Measurements from ENCODE around the gene MELTF. TPM values are rescaled to one million over a fixed set of nuclear protein-coding genes. Genes with fewer than 3 reads are reported as not detected.

Gene MELTF
- total RNA-seq, 2 donors from 2014 or later: 3.1 to 6.7 TPM

GRCh38 chr3:196967412-196968232, 62.0 kb downstream of the MELTF start:
- Histone ChIP-seq H3K36me3 (no peaks in the 10 kb centered on the region), H3K27me3 (no peaks in the 10 kb centered on the region), H3K27ac (no peak overlapping the region), H3K4me3 (peak overlapping the region; percentile 62 to 87), H3K4me1 (peaks cover 0 to 14% of the 10 kb centered on the region in 2 donors), H3K9me3 (no peaks in the 10 kb centered on the region)
- no peak for DNase-seq (ENCODE audit: low spot score)
- TF ChIP-seq CTCF (IDR thresholded peaks at IDR 0.05): no peak

GRCh38 chr3:196966526-196967401, 62.9 kb downstream of the MELTF start:
- TF ChIP-seq CTCF (IDR thresholded peaks at IDR 0.05): no peak

GRCh38 chr3:196965804-196966173, 63.8 kb downstream of the MELTF start:
- no peaks in the 10 kb centered on the region for H3K27me3 ChIP-seq

More at GRCh38 chr3:196966526-196967401, 62.9 kb downstream of the MELTF start:
- Histone ChIP-seq H3K27me3 (no peaks in the 10 kb centered on the region), H3K4me1 (peaks cover 0 to 14% of the 10 kb centered on the region in 2 donors), H3K27ac (no peak overlapping the region), H3K4me3 (no peak overlapping the region), H3K36me3 (no peaks in the 10 kb centered on the region), H3K9me3 (no peaks in the 10 kb centered on the region)
- no peak for DNase-seq (ENCODE audit: low spot score)

GRCh38 chr3:196965112-196965803, 64.4 kb downstream of the MELTF start:
- Histone ChIP-seq H3K4me3 (no peak overlapping the region), H3K36me3 (no peaks in the 10 kb centered on the region), H3K4me1 (peaks cover 0 to 14% of the 10 kb centered on the region in 2 donors), H3K27me3 (no peaks in the 10 kb centered on the region), H3K27ac (no peak overlapping the region), H3K9me3 (no peaks in the 10 kb centered on the region)
- TF ChIP-seq CTCF (IDR thresholded peaks at IDR 0.05): no peak
- DNase-seq (ENCODE audit: low spot score): no peak

More at GRCh38 chr3:196965804-196966173, 63.8 kb downstream of the MELTF start:
- DNase-seq (ENCODE audit: low spot score): no peak
- no peak for TF ChIP-seq CTCF (IDR thresholded peaks at IDR 0.05)
- no peaks in the 10 kb centered on the region for H3K9me3 ChIP-seq
- H3K4me3 ChIP-seq: no peak overlapping the region
- no peaks in the 10 kb centered on the region for H3K36me3 ChIP-seq
- peaks cover 0 to 14% of the 10 kb centered on the region in 2 donors for H3K4me1 ChIP-seq
- H3K27ac ChIP-seq: no peak overlapping the region

GRCh38 chr3:196963631-196963953, 66.0 kb downstream of the MELTF start:
- DNase-seq (ENCODE audit: low spot score): no peak
- Histone ChIP-seq H3K27me3 (no peaks in the 10 kb centered on the region), H3K27ac (no peak overlapping the region), H3K9me3 (no peaks in the 10 kb centered on the region), H3K4me3 (no peak overlapping the region), H3K36me3 (no peaks in the 10 kb centered on the region), H3K4me1 (peaks cover 0 to 14% of the 10 kb centered on the region in 2 donors)
- no peak for TF ChIP-seq CTCF (IDR thresholded peaks at IDR 0.05)
